HEK293 (cell line): ENCODE data around the gene CALML3.

Experiments
- CTCF ChIA-PET: fragments of 350-600 bp; formaldehyde crosslinking; extraction: SDS; loops from one replicate; lab custom pipeline; 2021; ENCODE audit warnings: antibody characterized with exemption; lab: Yijun Ruan, JAX
- POLR2A ChIA-PET: fragments of 300-600 bp; formaldehyde crosslinking; extraction: SDS; loops from one replicate; lab custom pipeline; 2020; ENCODE audit warnings: antibody characterized with exemption, inconsistent platforms; lab: Yijun Ruan, JAX
- H3K27ac ChIP-seq: fragments of 200-500 bp; sonication (Bioruptor generic); 2 replicates; pipeline ENCODE4 v1.5.1; 2014; ENCODE audit warnings: low read depth, low read length, control low read depth, inconsistent platforms; ENCODE audit errors: extremely low read depth
- H3K36me3 ChIP-seq, 2 experiments: fragments of 200-500 bp in 1 of 2; sonication (Bioruptor generic) in 1 of 2; 1 replicate in 1 of 2; 2 replicates in 1 of 2; pipeline ENCODE4 v1.5.1; 2014 to 2017; ENCODE audit warnings: inconsistent platforms in 2 of 2, low read length in 2 of 2; ENCODE audit not compliant: control insufficient read depth in 2 of 2, insufficient read depth in 1 of 2
- H3K4me1 ChIP-seq: fragments of 200-500 bp; sonication (Bioruptor generic); 2 replicates; pipeline ENCODE4 v1.5.1; 2014; ENCODE audit warnings: mild to moderate bottlenecking, low read length, inconsistent platforms; ENCODE audit not compliant: control insufficient read depth, insufficient read depth
- H3K4me3 ChIP-seq: 2 replicates; pipeline ENCODE4 v1.5.1; 2011; ENCODE audit warnings: low read depth, mild to moderate bottlenecking, control low read depth, low read length, moderate library complexity
- H3K9me3 ChIP-seq: fragments of 200-500 bp; sonication (Bioruptor generic); 2 replicates; pipeline ENCODE4 v1.5.1; 2014; ENCODE audit warnings: low read depth, low read length, inconsistent platforms; ENCODE audit not compliant: control insufficient read depth, insufficient read depth
- HIC1 ChIP-seq: fragments of 450-650 bp; formaldehyde crosslinking; IDR thresholded peaks from 2 replicates; pipeline ENCODE4 v1.5.1; 2016; ENCODE audit warnings: missing biosample characterization, missing genetic modification characterization
- SP3 ChIP-seq: fragments of 450-650 bp; formaldehyde crosslinking; IDR thresholded peaks from 2 replicates; pipeline ENCODE4 v1.5.1; 2016; ENCODE audit warnings: missing biosample characterization, missing genetic modification characterization
- ZBTB10 ChIP-seq: fragments of 450-650 bp; formaldehyde crosslinking; IDR thresholded peaks from 2 replicates; pipeline ENCODE4 v1.5.1; 2016; ENCODE audit warnings: missing biosample characterization, missing genetic modification characterization
- ZBTB26 ChIP-seq: fragments of 450-650 bp; formaldehyde crosslinking; optimal IDR thresholded peaks from 2 replicates; pipeline ENCODE3; 2016; ENCODE audit warnings: missing biosample characterization, mild to moderate bottlenecking, missing genetic modification characterization
- ZBTB7A ChIP-seq: fragments of 450-650 bp; formaldehyde crosslinking; IDR thresholded peaks from 2 replicates; pipeline ENCODE4 v1.5.1; 2016; ENCODE audit warnings: low read depth, missing biosample characterization, missing genetic modification characterization
- ZFP37 ChIP-seq: fragments of 450-650 bp; formaldehyde crosslinking; IDR thresholded peaks from 2 replicates; pipeline ENCODE4 v1.5.1; 2016; ENCODE audit warnings: missing biosample characterization, missing genetic modification characterization
- ZNF148 ChIP-seq: fragments of 450-650 bp; formaldehyde crosslinking; IDR thresholded peaks from 2 replicates; pipeline ENCODE4 v1.5.0; 2017; ENCODE audit warnings: missing biosample characterization, missing genetic modification characterization, borderline replicate concordance
- ZNF169 ChIP-seq: fragments of 450-650 bp; formaldehyde crosslinking; IDR thresholded peaks from 2 replicates; pipeline ENCODE4 v1.5.1; 2016; ENCODE audit warnings: missing biosample characterization, missing genetic modification characterization
- ZNF214 ChIP-seq: fragments of 450-650 bp; formaldehyde crosslinking; IDR thresholded peaks from 2 replicates; pipeline ENCODE4 v1.5.1; 2017; ENCODE audit warnings: missing biosample characterization, mild to moderate bottlenecking, missing genetic modification characterization, borderline replicate concordance
- ZNF350 ChIP-seq: fragments of 450-650 bp; formaldehyde crosslinking; IDR thresholded peaks from 2 replicates; pipeline ENCODE4 v1.5.0; 2017; ENCODE audit warnings: missing biosample characterization, mild to moderate bottlenecking, missing genetic modification characterization
- ZNF354C ChIP-seq: fragments of 450-650 bp; formaldehyde crosslinking; IDR thresholded peaks from 2 replicates; pipeline ENCODE4 v1.5.1; 2016; ENCODE audit warnings: missing biosample characterization, missing genetic modification characterization, low read depth, borderline replicate concordance
- ZNF558 ChIP-seq: fragments of 450-650 bp; formaldehyde crosslinking; IDR thresholded peaks from 2 replicates; pipeline ENCODE4 v1.5.1; 2016; ENCODE audit warnings: missing biosample characterization, missing genetic modification characterization
- ZNF560 ChIP-seq: fragments of 450-650 bp; formaldehyde crosslinking; IDR thresholded peaks from 2 replicates; pipeline ENCODE4 v1.5.1; 2017; ENCODE audit warnings: missing biosample characterization, missing genetic modification characterization, borderline replicate concordance
- TF ChIP-seq, protein P1 (sequence below): fragments of 450-650 bp; formaldehyde crosslinking; IDR thresholded peaks from 2 replicates; pipeline ENCODE4 v1.5.1; 2016; ENCODE audit warnings: missing biosample characterization, missing genetic modification characterization
- TF ChIP-seq, protein P2 (sequence below): fragments of 450-650 bp; formaldehyde crosslinking; IDR thresholded peaks from 2 replicates; pipeline ENCODE4 v1.5.1; 2017; ENCODE audit warnings: missing biosample characterization, missing genetic modification characterization

CALML3 gene

GRCh38 chr10:5515948-5516761 is 8.6 kb upstream of the CALML3 start:
- Histone ChIP-seq H3K36me3 (no peaks in the 10 kb centered on the region), H3K27ac (no peak overlapping the region), H3K4me3 (no peak overlapping the region), H3K9me3 (no peaks in the 10 kb centered on the region)
- CTCF ChIA-PET, result no interaction called here
- TF ChIP-seq ZNF350, result no peak
- TF ChIP-seq ZBTB10 (tag by site-specific recombination), result no peak
- TF ChIP-seq ZFP37 (tag by site-specific recombination), result no peak
- TF ChIP-seq ZNF148 (tag by site-specific recombination), result no peak
- TF ChIP-seq, protein P1, sequence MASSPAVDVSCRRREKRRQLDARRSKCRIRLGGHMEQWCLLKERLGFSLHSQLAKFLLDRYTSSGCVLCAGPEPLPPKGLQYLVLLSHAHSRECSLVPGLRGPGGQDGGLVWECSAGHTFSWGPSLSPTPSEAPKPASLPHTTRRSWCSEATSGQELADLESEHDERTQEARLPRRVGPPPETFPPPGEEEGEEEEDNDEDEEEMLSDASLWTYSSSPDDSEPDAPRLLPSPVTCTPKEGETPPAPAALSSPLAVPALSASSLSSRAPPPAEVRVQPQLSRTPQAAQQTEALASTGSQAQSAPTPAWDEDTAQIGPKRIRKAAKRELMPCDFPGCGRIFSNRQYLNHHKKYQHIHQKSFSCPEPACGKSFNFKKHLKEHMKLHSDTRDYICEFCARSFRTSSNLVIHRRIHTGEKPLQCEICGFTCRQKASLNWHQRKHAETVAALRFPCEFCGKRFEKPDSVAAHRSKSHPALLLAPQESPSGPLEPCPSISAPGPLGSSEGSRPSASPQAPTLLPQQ (tag by site-specific recombination), result no peak
- no peak for TF ChIP-seq HIC1
- no peak for TF ChIP-seq ZBTB7A (tag by site-specific recombination)
- TF ChIP-seq, all 188 proteins: peak for 0
- POLR2A ChIA-PET, result no interaction called here
- H3K4me1 ChIP-seq, result 0 out of 2 replicates have a peak, but pooled peaks cover 3% of the 10 kb centered on the region

- POLR2A ChIA-PET, result no interaction called here
- no peaks in the 10 kb centered on the region for H3K9me3 ChIP-seq
- TF ChIP-seq ZNF560 (tag by site-specific recombination) (no peak), ZBTB26 (tag by site-specific recombination) (no peak), SP3 (tag by site-specific recombination) (no peak), ZNF354C (tag by site-specific recombination) (no peak), ZNF214 (tag by site-specific recombination) (no peak), ZNF169 (tag by site-specific recombination) (no peak), ZNF558 (tag by site-specific recombination) (no peak)
- TF ChIP-seq, protein P2, sequence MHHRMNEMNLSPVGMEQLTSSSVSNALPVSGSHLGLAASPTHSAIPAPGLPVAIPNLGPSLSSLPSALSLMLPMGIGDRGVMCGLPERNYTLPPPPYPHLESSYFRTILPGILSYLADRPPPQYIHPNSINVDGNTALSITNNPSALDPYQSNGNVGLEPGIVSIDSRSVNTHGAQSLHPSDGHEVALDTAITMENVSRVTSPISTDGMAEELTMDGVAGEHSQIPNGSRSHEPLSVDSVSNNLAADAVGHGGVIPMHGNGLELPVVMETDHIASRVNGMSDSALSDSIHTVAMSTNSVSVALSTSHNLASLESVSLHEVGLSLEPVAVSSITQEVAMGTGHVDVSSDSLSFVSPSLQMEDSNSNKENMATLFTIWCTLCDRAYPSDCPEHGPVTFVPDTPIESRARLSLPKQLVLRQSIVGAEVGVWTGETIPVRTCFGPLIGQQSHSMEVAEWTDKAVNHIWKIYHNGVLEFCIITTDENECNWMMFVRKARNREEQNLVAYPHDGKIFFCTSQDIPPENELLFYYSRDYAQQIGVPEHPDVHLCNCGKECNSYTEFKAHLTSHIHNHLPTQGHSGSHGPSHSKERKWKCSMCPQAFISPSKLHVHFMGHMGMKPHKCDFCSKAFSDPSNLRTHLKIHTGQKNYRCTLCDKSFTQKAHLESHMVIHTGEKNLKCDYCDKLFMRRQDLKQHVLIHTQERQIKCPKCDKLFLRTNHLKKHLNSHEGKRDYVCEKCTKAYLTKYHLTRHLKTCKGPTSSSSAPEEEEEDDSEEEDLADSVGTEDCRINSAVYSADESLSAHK (tag by site-specific recombination), result no peak
- H3K36me3 ChIP-seq, result no peaks in the 10 kb centered on the region
- H3K27ac ChIP-seq, result no peak overlapping the region
- H3K4me3 ChIP-seq, result no peak overlapping the region
- CTCF ChIA-PET, result interaction anchor here (0.8 kb wide), 1 partner anchor 17 kb away, joined by 3 read pairs; no protein-coding TSS in a partner anchor
- 0 out of 2 replicates have a peak, but pooled peaks cover 3% of the 10 kb centered on the region for H3K4me1 ChIP-seq
These were observed 7.2 kb upstream of the CALML3 start for GRCh38 chr10:5517546-5517945.
